Testis (tissue), 3 donors: ENCODE measurements around the gene TMA16. TPM values are rescaled to one million over a fixed set of nuclear protein-coding genes. Genes with fewer than 3 reads are reported as not detected.

Source experiments
- DNase-seq: peaks from one replicate; pipeline ENCODE4 v3.0.0-alpha.2; 2019
- H3K27ac ChIP-seq, 2 donors: fragments of 200-600 bp; sonication (generic); one replicate each; pipeline ENCODE4 v1.5.1; 2019
- H3K27me3 ChIP-seq: fragments of 200-600 bp; sonication (generic); one replicate; pipeline ENCODE4 v1.5.1; 2019
- H3K36me3 ChIP-seq: fragments of 200-600 bp; sonication (generic); one replicate; pipeline ENCODE4 v1.5.1; 2017; ENCODE audit warnings: low read depth; ENCODE audit errors: missing control alignments
- H3K4me1 ChIP-seq: fragments of 200-600 bp; sonication (generic); one replicate; pipeline ENCODE4 v1.5.1; 2019
- H3K4me3 ChIP-seq, 2 donors: fragments of 200-600 bp; sonication (generic); one replicate each; pipeline ENCODE4 v1.5.1; 2017 to 2019
- H3K9me3 ChIP-seq: fragments of 200-600 bp; sonication (generic); one replicate; pipeline ENCODE4 v1.5.1; 2017
- POLR2A ChIP-seq: fragments of 450-650 bp; IDR thresholded peaks from one replicate; pipeline ENCODE4 v1.6.1; 2017; ENCODE audit warnings: antibody characterized with exemption, mild to moderate bottlenecking, moderate library complexity
- WGBS, 2 donors: methylation state at CpG; one replicate each; pipeline ENCODE4 v1.1.5; 2018; 5-methylcytosine and 5-hydroxymethylcytosine counted together
- intact Hi-C: fragments of 100-400 bp; cut with DNase I; formaldehyde crosslinking; loops from one replicate; pipeline ENCODE4 v1.15.1; 2023; ENCODE audit warnings: low total_unique reads
- polyA plus RNA-seq: library from polyadenylated mRNA; stranded (reverse); fragments of 350-450 nt; fragmentation: Illumina TruSeq; extraction: RNeasy Lipid Tissue Mini Kit (QIAGEN cat#74804); gene quantifications from one replicate; pipeline ENCODE4 v1.2.3, GENCODE V29; 2014; ENCODE audit warnings: low read depth, low replicate concordance; ENCODE audit not compliant: insufficient read depth
- total RNA-seq, 2 donors: library from RNA; depleted of rRNA; stranded (reverse); fragments of >200 nt; gene quantifications; one replicate each; pipeline ENCODE4 v1.2.3, GENCODE V29; 2016
- TF ChIP-seq, protein P1 (sequence below), 3 experiments: fragments of 450-650 bp in 2 of 3; fragments of 200-600 bp in 1 of 3; sonication (generic) in 1 of 3; IDR thresholded peaks; one replicate each; pipeline ENCODE4 v1.5.1; 2016 to 2019; ENCODE audit warnings: antibody characterized with exemption in 3 of 3, mild to moderate bottlenecking in 2 of 3, moderate library complexity in 1 of 3

The TMA16 gene
- total and polyA plus RNA-seq, 3 donors from 2014 or later: 33.0 to 34.1 (median 33.2) TPM

DNA sequence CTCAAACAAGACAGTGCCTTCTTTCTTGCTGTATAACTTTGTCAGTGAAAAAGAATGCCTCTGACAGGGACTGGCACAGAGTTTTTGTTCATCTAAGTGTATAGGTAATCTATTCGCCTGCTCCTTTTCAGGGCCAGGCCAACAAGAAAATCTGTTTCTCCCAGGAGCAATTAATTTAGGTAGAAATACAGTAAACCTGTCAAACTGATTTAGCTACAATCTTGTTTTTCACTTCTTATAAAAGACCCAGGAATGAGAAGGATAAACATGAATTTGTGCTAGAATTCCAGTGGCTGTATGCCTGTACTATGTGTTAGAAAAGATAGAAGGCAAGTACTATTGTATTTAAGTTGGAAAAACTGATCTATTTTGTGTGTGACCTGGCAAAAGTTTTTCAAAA is 6.1 kb downstream of the TMA16 start:
- intact Hi-C loops: no loop called here
- DNase-seq: no peak

DNA sequence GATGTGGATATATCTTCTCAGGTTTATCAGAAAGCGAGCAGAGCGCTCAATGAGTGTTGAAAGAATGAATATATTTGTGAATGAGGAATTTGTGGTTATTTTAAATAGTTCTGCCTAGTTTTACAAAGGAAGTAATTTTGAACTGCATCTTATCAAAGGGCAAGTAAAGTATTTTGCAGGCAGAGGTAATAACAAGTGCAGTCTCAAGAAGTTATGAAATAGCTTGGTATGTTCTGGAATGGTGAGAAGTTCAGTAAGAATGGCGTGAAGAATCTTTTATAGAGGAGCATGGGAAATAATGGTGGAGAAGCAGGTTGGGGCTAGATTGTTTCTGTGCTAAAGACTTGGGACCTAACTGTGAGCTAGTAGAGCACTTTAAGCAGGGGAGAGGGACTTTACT is 10.9 kb downstream of the TMA16 start:
- Histone ChIP-seq H3K4me3 (no peak overlapping the region), H3K36me3 (no peaks in the 10 kb centered on the region), H3K27ac (no peak overlapping the region), H3K4me1 (no peaks in the 10 kb centered on the region), H3K9me3 (no peaks in the 10 kb centered on the region), H3K27me3 (no peaks in the 10 kb centered on the region)
- intact Hi-C loops: no loop called here
- TF ChIP-seq POLR2A: no peak
- TF ChIP-seq, protein P1, sequence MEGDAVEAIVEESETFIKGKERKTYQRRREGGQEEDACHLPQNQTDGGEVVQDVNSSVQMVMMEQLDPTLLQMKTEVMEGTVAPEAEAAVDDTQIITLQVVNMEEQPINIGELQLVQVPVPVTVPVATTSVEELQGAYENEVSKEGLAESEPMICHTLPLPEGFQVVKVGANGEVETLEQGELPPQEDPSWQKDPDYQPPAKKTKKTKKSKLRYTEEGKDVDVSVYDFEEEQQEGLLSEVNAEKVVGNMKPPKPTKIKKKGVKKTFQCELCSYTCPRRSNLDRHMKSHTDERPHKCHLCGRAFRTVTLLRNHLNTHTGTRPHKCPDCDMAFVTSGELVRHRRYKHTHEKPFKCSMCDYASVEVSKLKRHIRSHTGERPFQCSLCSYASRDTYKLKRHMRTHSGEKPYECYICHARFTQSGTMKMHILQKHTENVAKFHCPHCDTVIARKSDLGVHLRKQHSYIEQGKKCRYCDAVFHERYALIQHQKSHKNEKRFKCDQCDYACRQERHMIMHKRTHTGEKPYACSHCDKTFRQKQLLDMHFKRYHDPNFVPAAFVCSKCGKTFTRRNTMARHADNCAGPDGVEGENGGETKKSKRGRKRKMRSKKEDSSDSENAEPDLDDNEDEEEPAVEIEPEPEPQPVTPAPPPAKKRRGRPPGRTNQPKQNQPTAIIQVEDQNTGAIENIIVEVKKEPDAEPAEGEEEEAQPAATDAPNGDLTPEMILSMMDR (IDR thresholded peaks at IDR 0.05): no peak
- WGBS, 2 donors: 85 to 89% methylated on average over 3 of the region's 3 CpGs
- no peak for DNase-seq

More for the DNA sequence above, 6.1 kb downstream of the TMA16 start:
- 82 to 88% methylated on average over 1 of the region's 1 CpG for WGBS, 2 donors
- Histone ChIP-seq H3K27me3 (no peaks in the 10 kb centered on the region), H3K4me3 (no peak overlapping the region), H3K9me3 (no peaks in the 10 kb centered on the region), H3K36me3 (no peaks in the 10 kb centered on the region), H3K27ac (no peak overlapping the region), H3K4me1 (peaks cover 3% of the 10 kb centered on the region)
- TF ChIP-seq POLR2A: no peak
- TF ChIP-seq, protein P1 (IDR thresholded peaks at IDR 0.05): no peak

DNA sequence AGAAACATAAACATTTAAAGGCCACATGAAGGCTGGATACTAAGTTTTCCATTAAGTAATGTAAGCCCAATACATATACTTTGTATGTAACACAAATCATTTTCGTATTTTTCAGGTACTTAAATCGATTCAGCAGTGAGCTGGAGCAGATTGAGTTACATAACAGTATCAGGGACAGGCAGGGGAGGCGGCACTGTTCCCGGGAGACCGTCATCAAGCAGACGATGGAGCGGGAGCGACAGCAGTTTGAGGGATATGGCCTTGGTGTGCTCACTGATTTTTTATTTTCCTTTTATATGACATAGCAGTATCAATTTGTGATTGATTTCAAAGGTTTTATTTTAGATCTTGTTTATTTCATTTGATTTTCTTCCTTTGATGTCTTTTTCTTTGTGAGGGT is 20.7 kb downstream of the TMA16 start:
- DNase-seq: no peak
- Histone ChIP-seq H3K4me3 (no peak overlapping the region), H3K36me3 (no peaks in the 10 kb centered on the region), H3K9me3 (no peaks in the 10 kb centered on the region), H3K4me1 (no peaks in the 10 kb centered on the region), H3K27ac (no peak overlapping the region), H3K27me3 (no peaks in the 10 kb centered on the region)
- WGBS, 2 donors: 91 to 98% methylated on average over 8 of the region's 8 CpGs
- TF ChIP-seq, protein P1 (IDR thresholded peaks at IDR 0.05): no peak
- TF ChIP-seq POLR2A: no peak
- intact Hi-C loops: no loop called here

DNA sequence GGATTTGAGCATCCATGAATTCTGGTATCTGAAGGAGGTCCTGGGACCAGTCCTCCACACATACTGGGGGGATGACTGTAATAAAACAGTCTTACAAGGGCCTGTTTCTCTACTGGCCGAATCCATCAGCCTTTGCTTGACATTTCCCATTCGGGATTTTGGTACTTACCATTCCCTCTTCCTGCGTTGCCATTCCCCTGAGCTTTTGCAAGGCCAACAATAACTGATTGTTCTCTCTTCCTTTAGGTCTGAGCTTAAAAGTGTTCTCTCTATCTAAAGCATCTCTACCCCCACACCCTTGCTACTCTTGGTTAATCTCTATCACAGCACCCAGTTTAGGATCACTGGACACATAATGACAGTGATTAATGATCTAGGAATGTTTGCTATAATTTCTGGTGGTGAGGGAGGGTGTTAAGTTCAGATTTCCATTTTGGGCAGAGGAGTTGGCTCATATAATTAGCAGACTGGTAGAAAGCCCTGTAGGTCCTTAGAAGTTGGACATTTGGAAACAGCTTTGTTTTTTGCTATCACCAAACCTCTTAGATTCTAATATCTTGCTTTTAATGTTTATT is 29.4 kb downstream of the TMA16 start:
- DNase-seq: no peak
- Histone ChIP-seq H3K27me3 (no peaks in the 10 kb centered on the region), H3K36me3 (no peaks in the 10 kb centered on the region), H3K27ac (no peak overlapping the region), H3K4me3 (no peak overlapping the region), H3K9me3 (no peaks in the 10 kb centered on the region), H3K4me1 (no peaks in the 10 kb centered on the region)
- WGBS, 2 donors: 71 to 86% methylated on average over 3 of the region's 3 CpGs
- no peak for TF ChIP-seq POLR2A
- TF ChIP-seq, protein P1 (IDR thresholded peaks at IDR 0.05): no peak
- intact Hi-C loops: no loop called here

DNA sequence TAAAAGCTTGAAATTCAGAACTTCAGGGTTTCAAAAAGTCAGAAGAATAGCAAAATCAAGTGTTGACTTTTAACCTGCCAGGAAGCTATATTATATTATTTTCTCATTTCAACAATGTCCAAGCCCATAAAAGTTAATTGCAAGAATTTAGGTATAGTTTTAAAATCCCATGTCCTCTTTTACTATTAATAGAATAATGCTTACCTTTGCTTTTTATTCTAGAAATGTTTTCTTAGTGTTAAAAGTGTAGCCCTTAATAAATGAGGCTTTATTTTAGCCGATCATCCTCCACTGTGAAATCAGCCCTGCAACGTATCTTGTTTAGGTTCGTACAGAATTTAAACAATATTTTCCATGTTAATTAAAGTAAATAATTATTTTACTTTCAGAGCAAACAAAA is 31.5 kb downstream of the TMA16 start:
- no peak for TF ChIP-seq POLR2A
- TF ChIP-seq, protein P1 (IDR thresholded peaks at IDR 0.05): no peak
- no peaks in the 10 kb centered on the region for H3K36me3 ChIP-seq

More for the DNA sequence above, 31.5 kb downstream of the TMA16 start:
- intact Hi-C loops: no loop called here
- no peak for DNase-seq
- H3K27me3 ChIP-seq: no peaks in the 10 kb centered on the region
- H3K9me3 ChIP-seq: no peaks in the 10 kb centered on the region
- no peaks in the 10 kb centered on the region for H3K4me1 ChIP-seq
- no peak overlapping the region for H3K27ac ChIP-seq
- no peak overlapping the region for H3K4me3 ChIP-seq
- 91 to 95% methylated on average over 3 of the region's 3 CpGs for WGBS, 2 donors
